Stimulated activated CD4-positive, alpha-beta T cell treated with anti-CD3 and anti-CD28 coated beads, Interleukin-4, amount 100 ng/mL, for 4 hours (primary cell): ENCODE results near the gene E2F8.

Experiments used
- DNase-seq, 2 experiments: peaks; one replicate each; pipeline ENCODE4 v3.0.0-alpha.2; 2020

The E2F8 gene

DNA sequence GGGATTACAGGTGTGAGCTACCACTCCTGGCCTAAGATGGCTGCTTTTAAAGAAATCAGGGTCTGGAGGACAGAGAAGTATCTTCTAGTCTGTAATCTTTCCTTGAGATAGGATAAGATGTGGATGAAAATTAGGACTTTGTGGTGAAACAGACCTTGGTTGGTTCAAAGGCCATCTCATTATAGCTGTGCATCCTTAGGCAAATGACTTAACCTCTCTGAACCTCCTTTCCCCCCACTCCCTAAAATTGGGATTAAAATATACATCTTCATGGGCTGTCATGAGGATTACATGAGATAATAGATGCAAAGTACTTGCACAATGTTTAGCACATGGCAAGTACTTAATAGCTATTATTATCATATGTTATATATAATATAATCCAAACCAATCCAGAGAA lies 10.8 kb upstream of the E2F8 start:
- no peak for DNase-seq

DNA sequence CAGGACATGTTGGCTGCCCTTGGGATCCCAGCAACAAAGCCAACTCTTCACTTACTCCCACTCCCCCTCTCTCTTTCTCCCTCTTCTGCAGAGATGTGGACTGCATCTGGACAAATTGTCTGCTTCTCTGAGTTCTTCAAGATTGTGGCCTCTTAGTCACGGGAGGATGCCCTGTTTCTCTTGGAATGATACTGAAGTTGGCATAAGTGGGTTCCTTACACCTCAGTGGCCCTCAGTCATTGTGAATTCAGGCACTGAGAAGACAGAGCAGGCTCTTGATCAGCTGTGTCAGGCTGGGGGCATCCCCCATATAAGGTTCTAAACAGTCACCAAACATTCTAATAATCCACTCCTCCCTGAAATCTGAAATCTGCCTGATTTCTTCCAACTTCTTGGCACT lies 6.1 kb upstream of the E2F8 start:
- no peak for DNase-seq

DNA sequence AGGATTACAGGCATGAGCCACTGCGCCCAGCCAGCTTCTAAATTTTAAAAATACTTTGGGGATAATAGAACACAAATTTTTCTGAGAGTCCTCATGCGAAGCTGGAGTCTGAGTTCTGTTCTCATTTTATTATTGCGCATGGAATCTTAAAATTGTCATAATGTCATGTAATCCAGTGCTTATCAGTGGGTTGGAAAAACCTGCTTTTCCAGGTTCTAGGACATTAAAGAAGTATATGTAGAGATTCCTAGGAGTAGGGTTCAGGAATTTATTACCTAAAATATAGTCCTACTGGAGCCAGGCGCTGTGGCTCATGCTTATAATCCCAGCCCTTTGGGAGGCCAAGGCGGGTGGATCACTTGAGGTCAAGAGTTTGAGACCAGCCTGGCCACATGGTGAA lies 4.6 kb upstream of the E2F8 start:
- DNase-seq = no peak

DNA sequence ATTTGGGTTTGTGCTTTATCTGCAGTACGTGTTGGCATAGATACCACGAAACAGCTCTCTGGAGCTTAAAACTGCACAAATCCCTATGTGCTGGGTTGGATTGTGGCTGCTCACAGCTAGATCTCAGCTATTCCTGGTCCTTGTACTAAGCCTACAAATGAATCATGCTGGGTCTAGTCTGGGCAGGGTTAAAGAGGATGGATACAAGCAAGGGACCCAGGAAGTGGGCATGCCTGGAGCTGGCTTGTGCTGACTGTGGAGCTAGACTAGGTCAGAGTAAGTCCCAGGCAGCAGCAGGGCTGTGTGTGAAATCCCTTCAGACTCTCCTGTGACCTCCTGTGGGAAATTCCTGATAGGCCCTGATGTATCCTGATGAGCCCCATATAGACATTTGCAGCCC lies 3.9 kb upstream of the E2F8 start:
- DNase-seq = no peak

DNA sequence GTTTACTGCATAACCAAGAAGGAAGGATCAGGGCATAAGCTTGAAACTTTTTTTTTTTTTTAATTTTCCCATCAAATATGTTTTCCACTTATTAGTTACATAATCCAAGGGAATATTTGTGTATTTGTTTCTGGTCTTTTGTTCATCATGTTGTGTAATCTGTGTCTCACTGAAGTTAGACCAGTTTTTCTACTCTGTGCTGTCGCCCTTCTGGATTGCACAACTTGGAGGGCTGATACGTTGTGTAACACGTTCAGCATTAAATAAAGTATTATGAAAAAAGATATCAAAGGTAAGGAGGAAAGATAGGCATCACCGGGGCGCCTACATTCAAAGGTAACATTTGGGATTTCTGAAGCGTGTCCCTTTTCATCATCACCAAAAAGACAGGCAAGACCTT lies 3.3 kb upstream of the E2F8 start:
- DNase-seq = no peak

DNA sequence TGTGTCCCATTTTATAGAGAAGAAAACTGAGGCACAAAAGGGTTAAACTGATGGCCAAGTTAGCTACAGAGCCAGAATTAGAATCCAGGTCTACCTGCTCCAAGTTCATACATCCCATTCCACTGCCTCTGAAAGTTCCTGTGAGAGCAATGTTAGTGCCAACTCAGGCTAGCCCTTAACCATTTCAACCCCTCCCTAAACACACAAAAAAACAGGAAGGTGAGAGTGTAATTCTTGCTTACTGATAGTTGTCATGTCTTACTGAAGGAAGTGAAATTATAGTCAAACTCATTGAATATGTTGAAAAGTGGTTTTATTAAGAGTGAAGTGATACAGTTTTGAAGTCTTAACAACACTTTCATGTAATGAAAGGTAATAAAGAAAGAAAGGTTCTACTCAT lies 2.9 kb upstream of the E2F8 start:
- no peak for DNase-seq

DNA sequence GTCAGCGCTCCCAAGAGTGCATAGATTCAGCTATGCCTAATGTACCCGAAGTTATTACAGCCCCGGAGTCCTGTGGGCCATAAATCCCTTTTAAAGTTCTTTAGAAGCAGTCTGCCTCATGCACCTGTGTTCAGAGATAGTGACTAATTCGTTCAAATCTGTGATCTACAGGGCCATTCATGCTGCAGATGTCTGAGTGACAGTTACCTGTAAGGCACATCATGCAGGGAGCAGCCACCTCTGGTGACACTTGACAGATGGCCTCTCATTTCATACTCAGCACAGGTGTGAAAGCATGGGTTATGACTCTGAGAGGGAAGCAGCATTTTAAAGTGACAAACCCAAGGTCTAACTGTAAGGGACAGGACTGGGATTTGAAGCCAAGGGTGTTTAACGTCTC lies 2.4 kb upstream of the E2F8 start:
- no peak for DNase-seq

DNA sequence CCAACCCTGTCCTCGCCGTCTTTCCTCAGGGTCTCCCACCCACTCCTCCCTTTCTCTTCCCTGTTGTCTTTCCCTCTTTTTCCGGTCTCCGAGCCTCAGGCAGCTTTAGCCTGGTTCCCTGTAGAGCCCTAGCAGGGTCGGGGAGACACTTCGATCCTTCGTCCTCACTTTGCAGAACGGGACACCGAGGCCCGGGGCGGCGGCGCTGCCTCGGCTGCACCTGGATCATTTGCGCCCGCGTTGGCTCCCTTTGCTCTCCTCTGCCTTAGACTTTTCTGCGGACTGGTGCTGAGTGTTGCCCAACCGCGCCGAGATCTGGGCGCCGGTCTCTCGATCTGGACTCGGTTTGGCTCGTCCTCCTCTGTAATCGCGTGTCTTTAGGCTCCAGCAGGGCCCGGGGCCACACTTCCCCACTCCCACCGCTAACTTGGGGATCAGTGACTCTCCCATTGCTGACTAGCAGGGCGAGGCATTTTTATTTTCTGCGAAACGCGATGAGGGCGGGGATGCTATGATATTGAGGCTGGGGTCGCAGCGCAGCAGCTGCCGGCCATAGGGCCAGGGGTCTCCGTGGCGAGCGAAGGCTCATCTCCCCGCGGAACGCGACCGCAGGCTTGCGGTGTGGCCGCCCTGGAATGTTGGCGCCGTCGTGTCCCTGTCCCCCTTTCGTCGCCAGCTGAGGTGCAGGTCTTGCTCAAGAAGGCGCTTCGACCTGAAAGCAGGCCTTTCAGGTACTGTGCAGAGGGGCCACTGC lies 1.6 kb upstream of the E2F8 start:
- DNase-seq = no peak

DNA sequence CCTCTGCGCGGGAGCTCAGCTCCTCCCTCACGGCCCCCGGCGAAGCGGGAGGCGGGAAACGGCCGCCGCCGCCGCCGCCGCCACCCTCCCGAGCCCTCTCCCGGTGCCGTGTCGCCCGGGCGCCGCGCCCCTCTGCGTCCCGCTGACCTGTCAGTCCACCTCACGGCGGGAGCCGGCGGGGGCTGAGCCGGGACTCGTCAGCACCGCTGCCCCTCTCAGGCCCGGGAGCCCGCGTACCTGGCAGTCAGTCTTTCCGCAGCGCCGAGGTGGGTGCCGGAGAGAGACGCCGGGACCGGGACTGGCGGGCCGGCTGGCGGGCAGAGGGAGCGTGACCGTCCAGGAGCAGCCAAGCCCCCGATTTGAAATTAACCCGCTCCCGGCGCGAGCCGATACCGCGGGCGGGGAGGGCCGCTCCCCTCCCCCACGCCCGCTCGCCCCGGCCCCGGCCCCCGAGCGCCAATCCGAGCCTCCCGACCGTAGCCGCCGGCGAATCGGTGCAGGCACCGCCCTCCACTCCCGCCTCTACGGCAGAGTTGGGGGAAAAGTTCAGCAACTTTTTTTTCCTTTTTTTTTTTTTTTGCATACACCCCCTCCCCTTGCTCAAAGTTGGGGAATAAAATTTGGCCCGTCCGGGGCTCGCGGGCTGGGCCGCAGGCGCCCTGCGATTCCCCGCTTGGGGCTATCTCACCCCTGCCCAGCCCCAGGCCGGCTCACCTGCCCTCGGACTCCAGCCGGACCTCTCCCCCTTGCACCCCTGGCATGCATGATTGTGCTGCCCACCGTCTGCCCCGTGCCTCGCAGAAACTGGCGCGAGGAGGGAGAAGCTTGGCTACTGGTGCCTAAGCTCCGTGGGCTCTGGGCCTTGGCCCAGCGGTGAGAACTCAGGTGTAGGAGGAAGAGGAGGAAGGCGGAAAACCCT lies 774 bp upstream of the E2F8 start:
- DNase-seq = no peak

DNA sequence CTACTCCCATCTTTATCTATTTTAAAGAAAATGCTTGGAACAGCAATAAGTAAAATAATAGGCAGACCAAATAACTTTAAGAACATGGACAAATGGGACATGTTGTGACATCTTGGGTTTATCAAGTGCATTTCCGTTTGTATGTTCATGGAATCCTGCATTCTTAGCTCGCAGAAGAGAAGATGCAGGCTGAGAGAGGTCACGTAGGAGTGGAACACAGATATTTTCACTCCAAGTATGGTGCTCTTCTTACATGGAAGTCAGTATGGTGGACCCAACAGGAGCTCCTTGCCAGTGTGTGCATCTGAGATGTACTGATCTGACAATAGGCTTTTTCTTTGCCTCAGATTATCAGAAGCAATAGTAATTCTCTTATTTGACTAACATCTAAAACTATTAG lies 1.7 kb downstream of the E2F8 start:
- no peak for DNase-seq

DNA sequence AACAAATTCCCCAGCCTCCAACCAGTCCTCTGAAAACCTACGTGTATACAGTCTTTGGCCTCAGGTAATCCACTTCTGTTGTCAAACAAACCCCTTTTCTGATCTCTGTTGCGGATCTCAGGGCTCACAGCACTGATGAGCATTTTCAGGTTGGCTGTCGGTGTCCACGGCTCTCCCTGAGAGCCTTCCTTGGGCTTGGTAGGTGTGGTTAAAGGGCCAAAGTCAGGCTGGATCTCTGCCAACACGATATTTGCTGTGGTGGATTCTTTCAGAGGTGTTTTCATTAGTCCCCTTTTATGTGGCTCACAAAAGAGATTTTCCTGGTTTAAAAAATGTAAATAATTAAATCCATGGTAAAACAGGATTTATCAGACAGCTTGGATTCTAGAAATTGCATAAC lies 2.9 kb downstream of the E2F8 start:
- DNase-seq = no peak

DNA sequence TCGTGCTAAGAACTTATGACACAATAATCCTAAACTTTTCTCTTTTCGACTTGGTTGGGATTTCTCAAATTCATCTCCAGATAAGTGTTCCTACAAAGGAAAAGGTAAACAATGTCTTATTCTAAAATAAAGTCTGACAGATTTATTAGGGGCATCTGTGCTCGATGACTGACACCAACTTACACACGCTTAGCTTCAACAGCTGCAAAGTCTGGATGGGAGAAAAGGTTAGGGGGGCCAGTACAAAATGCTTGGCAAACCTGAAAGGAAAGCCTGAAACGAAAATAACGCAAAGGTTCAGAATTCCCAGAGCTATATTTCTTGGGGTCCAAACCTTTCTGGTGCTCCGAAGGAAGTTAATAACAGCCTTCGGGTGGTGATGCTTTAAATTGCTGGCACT lies 3.4 kb downstream of the E2F8 start:
- DNase-seq = no peak

DNA sequence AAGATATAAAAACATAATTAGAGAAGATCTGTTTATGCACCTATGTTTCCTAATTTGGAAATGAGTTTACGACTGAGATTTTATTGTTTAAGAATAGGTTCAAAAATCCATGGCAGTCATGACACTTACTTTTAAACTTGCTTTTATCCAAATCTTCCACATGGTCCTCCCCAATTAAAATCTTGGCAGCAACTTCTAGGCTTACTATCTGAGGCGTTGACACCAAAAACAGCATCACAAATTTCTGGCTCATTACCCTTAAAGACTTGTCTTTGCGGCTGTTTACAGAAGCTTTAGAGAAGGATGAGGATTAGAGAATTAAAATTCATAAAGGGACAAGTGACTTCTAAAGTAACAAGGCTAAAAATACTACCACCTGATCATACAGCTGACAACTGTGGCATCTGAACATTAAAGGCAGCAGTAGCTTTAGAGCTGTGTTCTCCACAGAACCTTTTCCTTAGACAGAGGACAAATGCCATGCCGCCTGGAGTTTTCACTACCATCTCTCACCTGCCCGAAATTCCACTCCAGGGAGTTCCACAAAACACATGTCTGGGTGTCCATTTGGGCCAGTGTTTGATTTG lies 6.4 kb downstream of the E2F8 start:
- DNase-seq = no peak

DNA sequence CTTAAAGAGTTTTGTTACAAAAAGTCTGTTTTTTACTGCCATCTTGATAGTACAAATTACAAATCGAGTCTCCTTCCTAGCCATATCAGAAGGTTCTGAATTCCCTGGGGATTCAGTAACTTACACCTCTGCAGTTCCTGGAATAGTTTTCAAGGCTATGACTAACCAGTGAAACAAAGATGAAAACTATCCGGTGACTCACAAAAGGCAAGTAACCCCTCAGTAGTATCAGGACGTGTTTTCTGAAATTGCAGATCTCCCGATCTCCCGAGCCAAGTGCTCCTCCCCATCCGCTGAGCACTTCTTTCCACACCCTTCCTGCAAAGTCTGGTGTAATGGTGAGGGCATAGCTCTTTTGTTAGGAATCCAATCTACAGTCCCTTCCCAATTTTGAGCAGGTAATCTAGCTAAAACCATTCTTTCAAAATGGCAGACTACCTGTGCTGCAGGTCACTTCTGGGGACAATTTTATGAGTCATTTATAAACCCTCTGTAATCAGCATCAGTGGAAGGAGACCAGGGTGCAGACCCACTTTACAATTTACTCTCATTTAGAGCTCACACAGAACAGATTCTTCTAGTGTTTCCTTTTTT lies 7.7 kb downstream of the E2F8 start:
- no peak for DNase-seq

DNA sequence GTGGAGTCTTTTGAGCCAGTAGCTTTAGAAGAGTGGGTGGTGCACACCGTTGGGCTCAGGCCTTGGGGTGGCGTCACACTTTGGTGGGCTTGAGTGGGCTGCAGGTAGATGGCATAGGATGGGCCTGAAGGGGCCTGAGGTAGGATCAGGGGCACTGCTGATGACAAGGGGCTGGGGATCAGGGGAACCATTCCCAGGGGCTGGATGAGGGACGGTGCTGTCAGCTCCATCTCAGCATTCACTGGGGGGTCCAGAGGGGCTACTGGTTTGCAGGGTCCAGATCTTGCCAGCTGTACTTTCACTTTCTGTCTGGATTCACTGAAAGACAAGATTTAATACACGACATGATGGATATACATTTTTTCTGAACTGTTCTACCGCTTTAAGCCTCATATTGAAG lies 11.1 kb downstream of the E2F8 start:
- DNase-seq = no peak

DNA sequence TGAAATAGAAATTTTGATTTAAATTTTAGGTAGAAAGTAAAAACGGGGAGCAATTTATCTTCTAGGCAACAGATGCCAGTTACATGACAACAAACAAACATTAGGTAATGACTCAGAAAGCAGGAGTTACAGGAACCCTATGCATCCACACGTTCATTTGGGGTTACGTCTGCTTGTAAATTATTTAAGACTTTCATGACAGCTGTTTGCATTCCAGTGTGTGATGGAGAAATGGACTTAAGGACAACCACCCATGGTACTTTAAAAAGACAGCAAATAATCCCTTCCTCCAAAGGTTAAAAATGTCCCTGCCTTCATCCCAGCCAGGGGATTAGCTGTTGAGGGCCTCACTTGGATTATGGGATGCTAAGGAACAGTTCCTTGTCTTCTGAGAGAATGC lies 11.8 kb downstream of the E2F8 start:
- no peak for DNase-seq

DNA sequence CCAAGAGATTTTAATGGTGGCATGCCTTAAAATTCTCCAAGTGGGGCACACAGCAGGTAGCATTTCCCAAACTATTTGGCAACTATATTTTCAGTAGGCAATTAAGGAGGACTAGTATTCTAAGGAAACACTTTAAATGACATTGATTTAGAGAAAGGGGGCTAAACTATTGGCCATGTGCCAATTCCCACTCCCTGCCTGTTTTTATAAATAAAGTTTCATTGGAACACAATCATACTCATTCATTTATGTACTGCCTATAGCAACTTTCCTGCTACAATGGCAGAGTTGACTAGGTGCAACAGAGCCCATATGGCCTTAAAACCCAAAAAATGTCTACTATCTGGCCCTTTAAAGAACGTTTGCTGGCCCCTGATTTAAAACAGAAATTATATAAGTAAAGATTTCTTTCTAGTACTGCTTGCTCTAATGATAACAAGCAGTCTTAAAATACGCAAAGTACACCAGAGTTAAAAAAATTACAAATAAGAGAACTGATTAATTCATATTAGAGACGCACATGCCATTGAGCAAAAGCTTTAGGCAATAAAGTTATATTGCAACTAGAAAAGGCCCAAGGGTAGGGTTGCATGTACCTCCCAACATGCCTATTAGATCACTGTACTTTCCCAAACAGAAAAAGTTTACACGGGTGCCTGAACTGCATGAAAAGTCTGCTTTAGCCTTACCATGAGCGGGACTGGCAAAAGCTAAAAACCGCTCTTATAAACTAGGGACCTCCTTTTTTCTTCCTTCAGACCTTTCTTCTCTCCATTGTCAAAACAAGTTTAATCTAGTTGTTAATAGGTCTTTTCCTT lies 14.2 kb downstream of the E2F8 start:
- no peak for DNase-seq

DNA sequence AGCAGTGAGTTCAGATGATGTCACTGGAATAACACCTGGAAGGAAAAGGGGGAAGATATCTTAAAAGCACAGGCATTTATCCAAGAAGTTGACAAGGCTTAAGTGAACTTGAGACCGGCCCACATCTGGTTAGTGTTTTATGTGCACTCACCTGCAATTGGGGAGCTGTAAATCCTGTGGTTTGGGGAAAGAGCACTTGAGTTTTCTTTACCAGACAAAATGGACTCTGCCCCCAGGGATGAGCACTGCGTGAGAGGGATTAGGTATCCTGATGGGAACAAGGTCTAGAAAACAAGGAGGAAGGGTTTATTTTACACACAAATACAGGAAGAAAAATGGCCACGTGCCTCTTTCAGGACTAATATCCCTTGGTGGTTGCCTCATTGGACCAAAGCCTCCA lies 15.2 kb downstream of the E2F8 start:
- DNase-seq = no peak

DNA sequence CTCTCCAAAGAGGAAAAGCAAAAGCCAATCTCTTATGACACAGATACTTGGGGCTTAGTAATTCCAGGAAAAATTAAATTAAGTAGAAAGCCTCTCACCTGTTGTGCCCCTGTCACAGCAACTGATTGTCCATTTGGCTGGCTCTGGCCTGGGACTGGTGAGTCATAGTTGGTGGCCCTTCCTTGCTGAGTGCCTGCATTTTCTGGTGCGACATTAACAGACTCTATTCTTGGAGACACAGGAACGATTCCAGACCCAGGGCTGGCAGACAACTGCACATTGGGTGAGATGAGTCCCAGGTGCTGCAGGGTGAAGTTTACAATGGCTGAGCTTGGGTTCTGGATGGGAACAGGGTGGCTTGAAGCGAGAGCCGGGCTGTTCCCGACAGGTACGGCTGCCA lies 15.6 kb downstream of the E2F8 start:
- no peak for DNase-seq

DNA sequence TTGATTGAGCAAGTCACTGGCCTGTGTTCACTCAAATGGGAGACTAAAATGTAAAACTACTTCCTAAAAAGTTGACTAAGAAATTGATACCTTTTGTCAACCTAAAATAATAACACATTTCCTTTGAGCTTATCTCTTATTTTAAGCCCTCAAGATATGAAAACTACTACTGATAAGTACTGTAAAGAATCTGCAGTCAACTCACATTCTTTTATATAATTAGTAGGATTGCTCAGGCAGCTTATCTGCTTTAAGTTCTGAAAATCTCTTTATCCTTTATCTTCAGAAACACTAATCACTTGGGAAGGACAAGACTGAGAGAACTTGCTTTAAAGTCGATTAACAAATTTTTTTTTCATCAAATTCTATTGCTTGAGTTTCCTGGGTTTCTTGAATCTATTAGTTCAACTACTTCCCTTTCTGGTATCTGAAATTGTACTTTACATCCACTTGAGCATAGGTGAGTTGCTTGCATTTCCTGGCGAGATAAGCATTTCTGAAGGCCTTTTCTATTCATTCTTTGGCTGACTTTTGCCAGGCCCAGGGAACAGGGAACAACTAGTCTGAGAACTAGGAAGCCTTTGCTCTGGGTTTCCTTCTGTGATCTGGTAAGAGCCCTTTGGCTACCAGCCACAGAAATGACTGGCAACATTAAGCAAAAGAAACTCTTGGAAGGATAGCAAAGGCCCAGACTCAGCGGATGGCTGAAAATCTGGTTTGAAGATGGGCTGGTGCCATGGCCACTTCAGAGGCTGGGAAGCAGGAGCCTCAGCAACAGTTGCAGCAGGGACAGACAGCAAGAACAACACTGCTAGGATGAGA lies 19.6 kb downstream of the E2F8 start:
- DNase-seq = no peak

DNA sequence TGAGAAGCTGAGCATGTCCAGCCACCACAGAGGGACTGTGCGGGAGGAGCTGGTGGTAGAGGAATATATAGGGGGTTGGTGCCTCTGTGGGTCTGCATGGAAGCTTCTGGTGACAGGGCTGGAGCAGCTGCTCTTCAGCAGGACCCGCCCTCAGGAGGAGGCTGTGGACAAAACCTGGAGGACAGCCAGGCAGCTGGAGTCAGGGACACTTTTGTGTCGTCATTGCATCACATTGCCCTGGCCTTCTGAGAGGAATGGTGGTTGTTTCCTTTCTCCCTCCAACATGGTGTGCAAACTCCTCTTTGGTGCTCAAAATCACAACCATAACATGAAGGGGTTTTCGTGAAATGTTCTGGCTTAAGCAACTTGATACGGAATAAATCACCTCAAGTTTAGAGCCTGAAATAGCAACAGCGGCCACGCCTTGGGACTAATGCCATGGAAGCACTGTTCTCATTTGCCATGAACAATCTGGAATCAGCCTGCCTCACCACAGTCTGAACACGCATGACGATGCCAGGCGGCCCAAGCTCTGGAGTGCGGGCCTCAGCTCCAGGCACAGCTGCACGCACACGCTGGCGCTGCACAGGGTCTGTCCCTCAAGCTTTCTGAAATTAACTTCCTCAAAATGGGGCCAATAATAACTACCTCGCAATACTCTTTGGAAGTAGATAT lies 21.8 kb downstream of the E2F8 start:
- DNase-seq = no peak
